ENCODE results near the gene TRIM26.
"Not testable (repeated sequence)": the region's sequence is repeated elsewhere in the genome, so short reads cannot be mapped to it uniquely, and the experiment has no call there.

TRIM26 gene

GRCh38 chr6:30169658-30170614 lies 43.3 kb downstream of the TRIM26 start:
- DNase-seq (ENCODE audit: insufficient read length, low spot score) (no peak), FAIRE-seq (no peak)
- TF ChIP-seq CTCF (IDR thresholded peaks at IDR 0.05; ENCODE audit: insufficient read depth, missing control alignments): peak; percentile 72

- FAIRE-seq (no peak), DNase-seq (ENCODE audit: insufficient read length, low spot score) (no peak)
- TF ChIP-seq CTCF (IDR thresholded peaks at IDR 0.05; ENCODE audit: insufficient read depth, missing control alignments): no peak
Measured at GRCh38 chr6:30168741-30169140, 44.5 kb downstream of the TRIM26 start.

- no peak for TF ChIP-seq CTCF (IDR thresholded peaks at IDR 0.05; ENCODE audit: insufficient read depth, missing control alignments)
- no peak for DNase-seq (ENCODE audit: insufficient read length, low spot score)
- no peak for FAIRE-seq
Measured at GRCh38 chr6:30167101-30167500, 46.1 kb downstream of the TRIM26 start.

- FAIRE-seq; DNase-seq (ENCODE audit: insufficient read length, low spot score): not testable (repeated sequence)
Measured at GRCh38 chr6:30165238-30165637, 48.0 kb downstream of the TRIM26 start.

GRCh38 chr6:30164714-30165113 lies 48.5 kb downstream of the TRIM26 start:
- FAIRE-seq (no peak), DNase-seq (ENCODE audit: insufficient read length, low spot score) (no peak)
- no peak for TF ChIP-seq CTCF (IDR thresholded peaks at IDR 0.05; ENCODE audit: insufficient read depth, missing control alignments)

- no peak for TF ChIP-seq CTCF (IDR thresholded peaks at IDR 0.05; ENCODE audit: insufficient read depth, missing control alignments)
- FAIRE-seq: no peak
- no peak for DNase-seq (ENCODE audit: insufficient read length, low spot score)
Measured at GRCh38 chr6:30163918-30164654, 49.1 kb downstream of the TRIM26 start.

GRCh38 chr6:30163090-30163917 lies 49.9 kb downstream of the TRIM26 start, which contains the start of gene TRIM15:
TRIM15 (plus strand) TSS chr6:30163546; CDS start chr6:30163685, 139 bp downstream.
- FAIRE-seq (no peak), DNase-seq (ENCODE audit: insufficient read length, low spot score) (no peak)
- TF ChIP-seq CTCF (IDR thresholded peaks at IDR 0.05; ENCODE audit: insufficient read depth, missing control alignments): no peak
